Gastrocnemius medialis (tissue), 4 donors: Measurements from ENCODE around the gene ECI2. TPM values are rescaled to one million over a fixed set of nuclear protein-coding genes. Genes with fewer than 3 reads are reported as not detected.

Experiments
- ATAC-seq, 2 donors: fragments of 150-250 bp; one replicate each; pipeline ENCODE4 v1.9.1; 2016
- DNase-seq, 2 donors: peaks; one replicate each; pipeline ENCODE4 v3.0.0-alpha.2; 2019
- H3K27ac ChIP-seq, 4 donors: fragments of 200-600 bp; sonication (generic); 1 replicate in 1 of 4; 2 replicates in 3 of 4; pipeline ENCODE4 v1.5.1; 2016 to 2018; ENCODE audit warnings: mild to moderate bottlenecking in 2 of 4, moderate library complexity in 1 of 4
- H3K27me3 ChIP-seq, 3 donors: fragments of 200-600 bp; sonication (generic) in 2 of 3; 1 replicate in 1 of 3; 2 replicates in 2 of 3; pipeline versions ENCODE4 v1.5.1 to v1.6.0; 2016 to 2019; ENCODE audit warnings: mild to moderate bottlenecking in 1 of 3, moderate library complexity in 1 of 3
- H3K36me3 ChIP-seq, 2 donors: fragments of 200-600 bp; sonication (generic) in 1 of 2; one replicate each; pipeline ENCODE4 v1.5.1; 2017 to 2018
- H3K4me1 ChIP-seq, 2 donors: fragments of 200-600 bp; sonication (generic) in 1 of 2; one replicate each; pipeline ENCODE4 v1.5.1; 2016 to 2017; ENCODE audit warnings: mild to moderate bottlenecking in 2 of 2
- H3K4me3 ChIP-seq, 4 donors: fragments of 200-600 bp; sonication (generic) in 3 of 4; 1 replicate in 1 of 4; 2 replicates in 3 of 4; pipeline ENCODE4 v1.5.1; 2016 to 2019; ENCODE audit warnings: mild to moderate bottlenecking in 2 of 4
- H3K9me3 ChIP-seq, 3 donors: fragments of 200-600 bp; sonication (generic) in 2 of 3; 1 replicate in 1 of 3; 2 replicates in 2 of 3; pipeline ENCODE4 v1.5.1; 2016 to 2019
- POLR2A ChIP-seq, 2 donors: fragments of 450-650 bp; IDR thresholded peaks; one replicate each; pipeline ENCODE4 v1.6.1; 2017; ENCODE audit warnings: antibody characterized with exemption in 2 of 2, mild to moderate bottlenecking in 2 of 2, moderate library complexity in 2 of 2
- in situ Hi-C, 4 donors: fragments of 200-750 bp; cut with MboI; loops; one replicate each; pipeline versions ENCODE4 v1.15.0 to v1.8.0; 2017; ENCODE audit warnings: low sequenced_read_pairs in 4 of 4
- intact Hi-C: fragments of 100-400 bp; cut with DNase I; formaldehyde crosslinking; loops from one replicate; pipeline ENCODE4 v1.15.1; 2023; ENCODE audit warnings: low total_unique reads
- total RNA-seq, 4 donors: library from RNA; depleted of rRNA; stranded (reverse); fragments of >200 nt; gene quantifications; one replicate each; pipeline versions ENCODE4 v1.1.0 to v1.2.3, GENCODE V29; 2016
- TF ChIP-seq, protein P1 (sequence below), 5 experiments: fragments of 450-650 bp in 3 of 5; fragments of 200-600 bp in 2 of 5; sonication (generic) in 2 of 5; IDR thresholded peaks in 4 of 5; conservative IDR thresholded peaks in 1 of 5; 1 replicate in 4 of 5; 2 replicates in 1 of 5; pipeline ENCODE4 v1.5.1; 2016 to 2019; ENCODE audit warnings: antibody characterized with exemption in 5 of 5, mild to moderate bottlenecking in 3 of 5, moderate library complexity in 3 of 5

ECI2 gene
- total RNA-seq, 4 donors from 2014 or later = 68.1 to 122 (median 94.3) TPM

DNA sequence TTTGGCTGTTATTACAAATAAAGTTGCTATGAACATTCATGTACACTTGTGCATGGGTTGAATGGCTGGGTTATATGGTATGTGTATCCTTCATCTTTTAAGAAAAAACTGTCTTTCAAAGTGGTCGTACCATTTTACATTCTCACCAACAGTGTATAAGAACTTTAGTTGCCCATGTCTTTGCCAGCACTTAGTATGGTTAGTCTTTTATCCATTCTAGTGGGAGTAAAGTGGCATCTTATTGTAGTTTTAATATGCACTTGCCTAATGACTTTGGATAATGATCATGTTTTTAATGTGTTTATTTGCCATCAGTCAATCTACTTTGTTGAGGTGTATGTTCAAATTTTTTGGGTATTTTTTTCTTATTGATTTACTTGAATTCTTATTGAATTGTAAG lies 32.5 kb upstream of the ECI2 start:
- no peaks in the 10 kb centered on the region for H3K9me3 ChIP-seq
- ATAC-seq (no peak), DNase-seq (no peak)
- no peak overlapping the region for H3K27ac ChIP-seq
- intact Hi-C loops = no loop called here
- peaks cover 3 to 9% of the 10 kb centered on the region in 2 donors for H3K4me1 ChIP-seq
- TF ChIP-seq, protein P1, sequence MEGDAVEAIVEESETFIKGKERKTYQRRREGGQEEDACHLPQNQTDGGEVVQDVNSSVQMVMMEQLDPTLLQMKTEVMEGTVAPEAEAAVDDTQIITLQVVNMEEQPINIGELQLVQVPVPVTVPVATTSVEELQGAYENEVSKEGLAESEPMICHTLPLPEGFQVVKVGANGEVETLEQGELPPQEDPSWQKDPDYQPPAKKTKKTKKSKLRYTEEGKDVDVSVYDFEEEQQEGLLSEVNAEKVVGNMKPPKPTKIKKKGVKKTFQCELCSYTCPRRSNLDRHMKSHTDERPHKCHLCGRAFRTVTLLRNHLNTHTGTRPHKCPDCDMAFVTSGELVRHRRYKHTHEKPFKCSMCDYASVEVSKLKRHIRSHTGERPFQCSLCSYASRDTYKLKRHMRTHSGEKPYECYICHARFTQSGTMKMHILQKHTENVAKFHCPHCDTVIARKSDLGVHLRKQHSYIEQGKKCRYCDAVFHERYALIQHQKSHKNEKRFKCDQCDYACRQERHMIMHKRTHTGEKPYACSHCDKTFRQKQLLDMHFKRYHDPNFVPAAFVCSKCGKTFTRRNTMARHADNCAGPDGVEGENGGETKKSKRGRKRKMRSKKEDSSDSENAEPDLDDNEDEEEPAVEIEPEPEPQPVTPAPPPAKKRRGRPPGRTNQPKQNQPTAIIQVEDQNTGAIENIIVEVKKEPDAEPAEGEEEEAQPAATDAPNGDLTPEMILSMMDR (IDR thresholded peaks at IDR 0.05 in 4 of 5, conservative IDR thresholded peaks at IDR 0.05 in 1 of 5) = no peak
- TF ChIP-seq POLR2A (IDR thresholded peaks at IDR 0.05) = no peak
- H3K27me3 ChIP-seq = no peaks in the 10 kb centered on the region
- no peaks in the 10 kb centered on the region for H3K36me3 ChIP-seq
- H3K4me3 ChIP-seq = no peak overlapping the region
- in situ Hi-C loops = no loop called here

DNA sequence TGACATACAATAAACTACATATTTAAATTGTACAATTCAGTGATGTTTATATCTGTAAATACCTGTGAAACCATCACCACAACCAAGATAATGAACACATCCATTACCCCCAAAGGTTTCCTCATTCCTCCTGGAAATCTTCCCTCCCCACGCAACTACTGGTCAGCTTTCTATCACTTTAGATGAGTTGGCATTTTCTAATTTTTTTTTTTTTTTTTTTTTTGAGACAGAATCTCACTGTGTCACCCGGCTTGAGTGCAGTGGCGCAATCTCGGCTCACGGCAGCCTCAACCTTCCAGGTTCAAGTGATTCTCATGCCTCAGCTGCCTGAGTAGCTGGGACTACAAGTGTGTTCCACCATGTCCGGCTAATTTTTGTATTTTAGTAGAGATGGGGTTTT lies 31.7 kb upstream of the ECI2 start:
- Histone ChIP-seq H3K9me3 (no peaks in the 10 kb centered on the region), H3K4me3 (no peak overlapping the region), H3K36me3 (no peaks in the 10 kb centered on the region), H3K4me1 (peaks cover 3 to 9% of the 10 kb centered on the region in 2 donors), H3K27me3 (no peaks in the 10 kb centered on the region), H3K27ac (no peak overlapping the region)
- ATAC-seq (no peak), DNase-seq (no peak)
- in situ Hi-C loops (no loop called here), intact Hi-C loops (no loop called here)
- no peak for TF ChIP-seq POLR2A (IDR thresholded peaks at IDR 0.05)
- TF ChIP-seq, protein P1 (IDR thresholded peaks at IDR 0.05 in 4 of 5, conservative IDR thresholded peaks at IDR 0.05 in 1 of 5) = no peak

DNA sequence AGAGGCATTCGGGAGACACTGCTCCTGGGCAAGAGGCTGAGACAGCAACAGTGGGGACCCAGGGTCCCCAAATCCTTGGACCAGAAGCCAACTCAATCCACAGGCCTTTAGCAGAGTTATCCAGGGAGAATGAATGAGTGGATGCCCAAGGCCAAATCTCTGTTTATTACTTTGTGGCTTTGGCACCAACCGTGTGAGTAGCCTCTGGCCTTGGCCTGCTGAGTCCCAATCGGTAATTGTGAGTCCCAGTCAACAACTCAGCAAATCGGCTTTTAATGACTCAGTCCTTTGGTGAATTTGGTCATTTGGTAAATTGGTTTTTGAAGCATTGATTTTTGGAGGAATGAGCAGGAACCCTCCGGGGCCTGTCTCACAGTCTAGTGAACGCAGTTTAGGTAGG lies 29.1 kb upstream of the ECI2 start:
- H3K4me3 ChIP-seq = no peak overlapping the region
- TF ChIP-seq, protein P1 (IDR thresholded peaks at IDR 0.05 in 4 of 5, conservative IDR thresholded peaks at IDR 0.05 in 1 of 5) = no peak
- TF ChIP-seq POLR2A (IDR thresholded peaks at IDR 0.05) = no peak
- H3K4me1 ChIP-seq = peaks cover 3 to 9% of the 10 kb centered on the region in 2 donors
- no peaks in the 10 kb centered on the region for H3K36me3 ChIP-seq
- intact Hi-C loops (no loop called here), in situ Hi-C loops (no loop called here)
- H3K9me3 ChIP-seq = no peaks in the 10 kb centered on the region
- ATAC-seq (no peak), DNase-seq (no peak)
- no peaks in the 10 kb centered on the region for H3K27me3 ChIP-seq
- no peak overlapping the region for H3K27ac ChIP-seq

DNA sequence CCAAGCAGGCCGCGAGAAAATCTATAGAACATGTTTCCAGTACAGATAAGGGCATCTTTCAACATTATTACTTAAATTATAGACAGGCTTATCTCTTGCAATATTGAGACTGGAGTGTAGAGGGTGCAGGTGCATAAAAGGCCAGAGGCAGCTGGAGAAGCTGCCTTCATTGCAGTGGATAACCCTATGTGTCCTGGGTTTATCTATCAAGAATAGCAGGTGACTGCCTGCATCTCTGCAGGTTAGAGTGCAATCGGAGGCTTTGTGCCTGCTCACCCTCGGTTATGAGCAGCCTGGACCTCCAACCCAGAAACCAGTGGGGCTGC lies 28.7 kb upstream of the ECI2 start:
- TF ChIP-seq, protein P1 (IDR thresholded peaks at IDR 0.05 in 4 of 5, conservative IDR thresholded peaks at IDR 0.05 in 1 of 5) = no peak
- no peak for TF ChIP-seq POLR2A (IDR thresholded peaks at IDR 0.05)
- Histone ChIP-seq H3K36me3 (no peaks in the 10 kb centered on the region), H3K27ac (no peak overlapping the region), H3K27me3 (no peaks in the 10 kb centered on the region), H3K4me1 (peaks cover 3 to 9% of the 10 kb centered on the region in 2 donors), H3K9me3 (no peaks in the 10 kb centered on the region), H3K4me3 (no peak overlapping the region)
- intact Hi-C loops (no loop called here), in situ Hi-C loops (no loop called here)
- no peak for DNase-seq
- ATAC-seq = no peak

DNA sequence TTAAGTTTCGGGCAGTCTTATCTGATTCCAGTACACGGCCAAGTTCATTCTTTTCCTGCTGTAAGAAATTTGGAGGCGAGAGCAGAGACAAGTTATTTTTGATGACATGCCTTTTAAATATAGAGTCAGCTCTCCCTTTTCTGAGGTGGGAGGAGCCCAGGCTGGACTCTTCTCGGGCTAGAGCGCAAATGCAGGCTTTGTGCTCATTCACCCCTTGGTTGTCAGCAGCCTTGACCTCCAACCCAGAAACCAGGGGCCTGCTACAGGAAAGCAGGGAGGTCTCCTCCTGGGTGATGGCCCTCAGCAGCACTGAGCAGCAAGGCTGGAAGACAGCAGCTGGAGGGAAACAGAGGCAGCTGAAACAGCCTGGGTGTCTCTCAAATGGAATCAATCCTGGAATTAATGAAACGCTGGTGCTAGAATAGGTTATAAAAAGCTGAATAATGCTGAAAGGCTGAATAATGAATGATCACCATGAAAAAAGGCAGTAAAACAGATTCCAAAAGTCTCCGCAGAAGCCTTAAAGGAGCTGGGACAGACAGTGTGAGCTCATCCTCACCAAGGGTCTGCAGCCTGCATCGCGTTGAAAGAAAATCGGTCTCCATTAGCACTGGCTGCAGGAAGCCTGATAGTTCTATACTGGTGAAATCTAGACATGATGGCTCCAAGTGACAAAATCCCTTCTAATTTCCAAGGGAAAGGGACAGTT lies 28.2 kb upstream of the ECI2 start:
- Histone ChIP-seq H3K36me3 (no peaks in the 10 kb centered on the region), H3K27me3 (no peaks in the 10 kb centered on the region), H3K9me3 (no peaks in the 10 kb centered on the region), H3K27ac (no peak overlapping the region), H3K4me3 (no peak overlapping the region), H3K4me1 (peaks cover 3 to 9% of the 10 kb centered on the region in 2 donors)
- DNase-seq (no peak), ATAC-seq (no peak)
- in situ Hi-C loops (no loop called here), intact Hi-C loops (no loop called here)
- TF ChIP-seq POLR2A (IDR thresholded peaks at IDR 0.05) = no peak
- TF ChIP-seq, protein P1 (IDR thresholded peaks at IDR 0.05 in 4 of 5, conservative IDR thresholded peaks at IDR 0.05 in 1 of 5) = no peak
